ENCODE results near the gene ARHGAP24. TPM values are rescaled to one million over a fixed set of nuclear protein-coding genes. Genes with fewer than 3 reads are reported as not detected.

The ARHGAP24 gene
- total RNA-seq, 1 donor = 52.5 TPM

DNA sequence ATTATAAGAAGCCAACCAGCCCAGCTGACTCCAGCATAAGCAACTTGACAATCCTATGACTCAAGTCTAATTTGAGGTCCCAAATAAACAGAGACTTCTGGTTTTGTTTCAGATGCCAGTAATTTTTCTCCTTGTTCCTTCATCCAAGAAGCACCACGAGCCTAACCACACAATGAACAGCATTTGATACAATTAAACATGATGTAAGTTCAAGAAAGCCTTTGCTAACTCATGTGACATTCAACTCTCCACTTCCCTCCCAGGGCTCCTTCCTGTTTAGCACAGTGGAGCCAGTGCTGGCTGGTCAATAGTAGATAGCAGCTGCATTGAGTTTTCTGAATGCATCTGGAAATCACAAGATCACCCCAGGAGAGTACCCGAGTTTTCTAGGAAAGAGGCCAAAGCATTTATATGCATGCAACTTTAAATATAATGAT is 206.3 kb downstream of the ARHGAP24 start:
- Histone ChIP-seq H3K4me3 (ENCODE audit: insufficient read depth, low read length) (no peak overlapping the region), H2AFZ (ENCODE audit: low read length) (no peak overlapping the region), H4K20me1 (ENCODE audit: insufficient read depth, low read length) (no peaks in the 10 kb centered on the region), H3K9me3 (ENCODE audit: low read depth, low read length) (no peaks in the 10 kb centered on the region), H3K36me3 (ENCODE audit: insufficient read depth, low read length) (no peaks in the 10 kb centered on the region), H3K4me2 (ENCODE audit: insufficient read depth, low read length) (no peak overlapping the region), H3K27me3 (ENCODE audit: insufficient read depth, low read length) (no peaks in the 10 kb centered on the region), H3K27ac (ENCODE audit: low read depth, low read length) (peak overlapping the region; percentile 44), H3K4me1 (ENCODE audit: insufficient read depth, low read length) (peaks cover 7% of the 10 kb centered on the region), H3K79me2 (ENCODE audit: insufficient read depth, low read length) (no peaks in the 10 kb centered on the region)
- no peak for TF ChIP-seq CTCF (IDR thresholded peaks at IDR 0.05; ENCODE audit: extremely low read depth, low read depth, low read length)
- DNase-seq (ENCODE audit: insufficient read length, low spot score, missing footprints) = peak; percentile 74

GRCh38 chr4:85681921-85682320 is 207.0 kb downstream of the ARHGAP24 start:
- no peaks in the 10 kb centered on the region for H4K20me1 ChIP-seq (ENCODE audit: insufficient read depth, low read length)
- peaks cover 7% of the 10 kb centered on the region for H3K4me1 ChIP-seq (ENCODE audit: insufficient read depth, low read length)
- no peak overlapping the region for H3K4me3 ChIP-seq (ENCODE audit: insufficient read depth, low read length)
- no peak for TF ChIP-seq CTCF (IDR thresholded peaks at IDR 0.05; ENCODE audit: extremely low read depth, low read depth, low read length)
- no peaks in the 10 kb centered on the region for H3K36me3 ChIP-seq (ENCODE audit: insufficient read depth, low read length)
- no peaks in the 10 kb centered on the region for H3K9me3 ChIP-seq (ENCODE audit: low read depth, low read length)
- no peak overlapping the region for H3K4me2 ChIP-seq (ENCODE audit: insufficient read depth, low read length)
- no peak overlapping the region for H2AFZ ChIP-seq (ENCODE audit: low read length)
- no peak for DNase-seq (ENCODE audit: insufficient read length, low spot score, missing footprints)
- no peaks in the 10 kb centered on the region for H3K27me3 ChIP-seq (ENCODE audit: insufficient read depth, low read length)
- H3K27ac ChIP-seq (ENCODE audit: low read depth, low read length) = no peak overlapping the region
- H3K79me2 ChIP-seq (ENCODE audit: insufficient read depth, low read length) = no peaks in the 10 kb centered on the region

GRCh38 chr4:85682391-85682790 is 207.4 kb downstream of the ARHGAP24 start:
- H3K9me3 ChIP-seq (ENCODE audit: low read depth, low read length) = no peaks in the 10 kb centered on the region
- H3K27ac ChIP-seq (ENCODE audit: low read depth, low read length) = no peak overlapping the region
- no peaks in the 10 kb centered on the region for H3K36me3 ChIP-seq (ENCODE audit: insufficient read depth, low read length)
- TF ChIP-seq CTCF (IDR thresholded peaks at IDR 0.05; ENCODE audit: extremely low read depth, low read depth, low read length) = no peak
- H3K27me3 ChIP-seq (ENCODE audit: insufficient read depth, low read length) = no peaks in the 10 kb centered on the region
- DNase-seq (ENCODE audit: insufficient read length, low spot score, missing footprints) = no peak
- H3K79me2 ChIP-seq (ENCODE audit: insufficient read depth, low read length) = no peaks in the 10 kb centered on the region
- H3K4me1 ChIP-seq (ENCODE audit: insufficient read depth, low read length) = peaks cover 7% of the 10 kb centered on the region
- H4K20me1 ChIP-seq (ENCODE audit: insufficient read depth, low read length) = no peaks in the 10 kb centered on the region
- no peak overlapping the region for H2AFZ ChIP-seq (ENCODE audit: low read length)
- H3K4me3 ChIP-seq (ENCODE audit: insufficient read depth, low read length) = no peak overlapping the region
- H3K4me2 ChIP-seq (ENCODE audit: insufficient read depth, low read length) = no peak overlapping the region

DNA sequence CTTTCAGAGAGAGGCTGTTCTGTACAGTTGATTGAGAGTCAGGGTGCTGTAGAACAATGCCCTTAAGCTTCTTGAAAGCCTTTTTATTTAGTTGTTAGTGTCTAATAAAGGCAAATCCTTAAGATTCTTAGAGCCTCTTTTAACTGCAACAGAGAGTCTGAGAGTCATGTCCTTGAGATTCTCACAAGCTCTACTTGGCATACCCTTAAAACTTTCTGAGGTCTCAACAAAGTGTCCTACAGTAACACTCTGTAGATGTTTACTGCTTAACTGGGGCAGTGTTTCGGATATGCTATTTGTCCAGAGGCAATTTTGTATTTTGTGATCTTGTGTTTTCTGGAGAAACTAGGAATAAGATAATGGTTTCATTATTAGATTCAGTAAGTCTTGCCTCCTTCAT is 209.7 kb downstream of the ARHGAP24 start:
- H3K4me3 ChIP-seq (ENCODE audit: insufficient read depth, low read length) = no peak overlapping the region
- no peaks in the 10 kb centered on the region for H3K36me3 ChIP-seq (ENCODE audit: insufficient read depth, low read length)
- no peak overlapping the region for H2AFZ ChIP-seq (ENCODE audit: low read length)
- H3K4me1 ChIP-seq (ENCODE audit: insufficient read depth, low read length) = peaks cover 7% of the 10 kb centered on the region
- no peaks in the 10 kb centered on the region for H3K27me3 ChIP-seq (ENCODE audit: insufficient read depth, low read length)
- no peak overlapping the region for H3K4me2 ChIP-seq (ENCODE audit: insufficient read depth, low read length)
- no peaks in the 10 kb centered on the region for H3K79me2 ChIP-seq (ENCODE audit: insufficient read depth, low read length)
- H3K27ac ChIP-seq (ENCODE audit: low read depth, low read length) = no peak overlapping the region
- H3K9me3 ChIP-seq (ENCODE audit: low read depth, low read length) = no peaks in the 10 kb centered on the region
- no peak for DNase-seq (ENCODE audit: insufficient read length, low spot score, missing footprints)
- H4K20me1 ChIP-seq (ENCODE audit: insufficient read depth, low read length) = no peaks in the 10 kb centered on the region
- TF ChIP-seq CTCF (IDR thresholded peaks at IDR 0.05; ENCODE audit: extremely low read depth, low read depth, low read length) = no peak
